HG02623 (cell line): ENCODE measurements around the gene TUBA1A.
"Not testable (repeated sequence)": the region's sequence is repeated elsewhere in the genome, so short reads cannot be mapped to it uniquely, and the experiment has no call there.

Experiments used
- ATAC-seq: cut with Tn5 transposase; IDR thresholded peaks from one replicate; pipeline ENCODE4 v1.9.1; 2021; ENCODE audit warnings: moderate library complexity; ENCODE audit not compliant: unreplicated experiment

TUBA1A gene

DNA sequence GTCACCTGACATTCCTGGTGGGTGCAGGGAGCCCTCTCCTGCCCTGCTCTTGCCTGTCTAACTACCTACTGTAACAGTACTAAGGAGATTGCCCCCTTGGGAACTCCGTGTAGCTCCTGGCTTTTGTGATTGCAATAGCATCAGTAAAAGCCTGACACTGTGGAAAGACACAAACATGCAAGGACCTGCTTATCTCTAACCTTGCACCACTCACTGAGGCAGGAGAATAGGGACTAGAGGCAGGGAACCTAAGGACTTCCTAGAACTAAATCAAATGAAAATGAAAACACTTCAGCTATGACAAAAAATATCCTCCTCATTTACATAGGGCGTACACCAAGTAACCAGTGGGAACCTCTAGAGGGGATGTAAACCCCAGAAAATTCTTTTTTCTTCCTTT is 28.5 kb downstream of the TUBA1A start:
- no peak for ATAC-seq

DNA sequence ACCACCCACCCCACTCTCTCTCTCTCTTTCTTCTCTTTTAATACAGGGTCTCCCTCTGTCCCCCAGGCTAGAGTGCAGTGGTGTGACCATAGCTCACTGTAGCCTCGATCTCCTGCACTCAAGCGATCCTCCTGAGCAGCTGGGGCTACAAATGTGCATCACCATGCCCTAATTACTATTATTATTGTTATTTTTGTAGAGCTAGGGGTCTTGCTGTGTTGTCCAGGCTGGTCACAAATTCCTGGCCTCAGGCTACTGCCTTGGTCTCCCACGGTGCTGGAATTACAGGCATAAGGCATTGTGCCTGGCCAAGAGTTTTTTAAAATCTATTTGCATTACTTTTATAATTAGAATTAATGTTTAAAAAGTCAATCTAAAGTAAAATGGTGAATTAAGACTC is 34.7 kb downstream of the TUBA1A start:
- ATAC-seq, result no peak

DNA sequence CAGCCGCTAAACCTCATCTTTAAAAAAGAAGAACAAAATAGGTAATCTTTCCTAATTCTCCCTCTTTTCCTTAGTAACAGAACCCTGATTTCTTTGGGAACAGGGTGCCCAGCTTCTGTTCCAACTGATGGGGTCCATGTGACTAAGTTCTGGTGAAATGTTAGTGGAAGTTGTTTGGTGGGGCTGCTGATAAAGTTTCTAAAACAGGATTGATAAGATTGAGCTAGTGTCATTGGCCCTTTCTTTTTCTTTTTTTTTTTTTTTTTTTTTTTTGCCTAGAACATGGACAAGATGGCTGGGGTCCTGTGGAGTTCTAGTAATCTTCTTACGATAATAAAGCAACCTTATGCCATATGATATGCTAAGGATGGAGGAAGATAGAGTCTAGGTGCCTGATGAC is 41.5 kb downstream of the TUBA1A start:
- no peak for ATAC-seq

DNA sequence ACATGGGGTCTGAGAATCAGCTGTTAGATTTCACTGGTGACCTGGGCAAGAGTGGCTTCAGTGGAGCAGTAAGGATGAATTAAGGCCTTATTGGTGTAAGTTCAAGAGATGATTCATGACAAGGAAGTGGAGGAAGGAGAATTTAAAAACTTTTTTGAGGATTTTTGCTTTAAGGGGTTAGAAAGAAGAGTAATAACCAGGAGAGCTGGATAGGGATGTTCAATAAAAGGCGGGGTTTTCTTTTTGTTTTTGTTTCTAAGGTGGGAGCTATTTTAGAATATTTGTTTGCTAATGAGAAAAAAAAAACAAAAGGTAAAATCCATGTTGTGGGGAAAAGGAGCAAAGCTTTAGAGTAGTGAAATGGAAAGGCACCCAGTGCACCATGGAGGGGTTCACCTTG is 42.5 kb downstream of the TUBA1A start:
- ATAC-seq, result no peak

DNA sequence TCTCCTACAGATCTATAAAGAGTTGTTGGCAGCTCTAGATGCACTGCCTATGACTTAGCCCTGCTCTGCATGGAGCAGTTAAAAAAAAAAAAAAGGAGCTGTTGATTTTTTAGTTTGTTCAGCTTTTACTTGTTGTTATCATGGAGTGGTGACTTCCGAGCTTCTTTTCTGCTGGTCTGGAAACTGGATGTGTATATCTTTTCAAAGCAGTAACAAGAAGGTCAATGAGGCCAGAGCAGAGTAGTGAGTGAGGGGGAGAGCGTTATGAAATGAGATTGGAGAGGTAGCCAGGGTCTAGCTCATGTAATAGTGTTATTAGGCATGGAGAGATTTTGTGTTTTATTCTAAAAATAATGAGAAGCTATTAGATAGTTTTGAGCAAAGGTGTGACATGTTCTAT is 44.5 kb downstream of the TUBA1A start:
- no peak for ATAC-seq

DNA sequence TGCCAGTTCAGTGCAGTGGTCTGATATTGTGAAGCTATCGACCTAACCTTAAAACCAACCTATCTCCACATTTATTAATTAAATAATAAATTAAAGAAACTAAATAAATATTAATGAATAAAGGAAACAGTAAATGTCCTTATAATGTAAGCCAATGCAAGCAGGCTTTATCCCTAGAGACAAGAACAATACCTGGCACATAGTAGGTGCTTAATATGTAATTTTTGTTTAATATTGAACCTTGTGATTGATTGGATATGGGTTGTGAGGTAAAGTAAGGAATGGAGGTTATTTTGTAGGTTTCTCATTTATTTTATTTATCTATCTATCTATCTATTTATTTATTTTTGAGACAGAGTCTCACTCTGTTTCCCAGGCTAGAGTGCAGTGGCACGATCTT is 49.9 kb downstream of the TUBA1A start:
- ATAC-seq, result no peak

DNA sequence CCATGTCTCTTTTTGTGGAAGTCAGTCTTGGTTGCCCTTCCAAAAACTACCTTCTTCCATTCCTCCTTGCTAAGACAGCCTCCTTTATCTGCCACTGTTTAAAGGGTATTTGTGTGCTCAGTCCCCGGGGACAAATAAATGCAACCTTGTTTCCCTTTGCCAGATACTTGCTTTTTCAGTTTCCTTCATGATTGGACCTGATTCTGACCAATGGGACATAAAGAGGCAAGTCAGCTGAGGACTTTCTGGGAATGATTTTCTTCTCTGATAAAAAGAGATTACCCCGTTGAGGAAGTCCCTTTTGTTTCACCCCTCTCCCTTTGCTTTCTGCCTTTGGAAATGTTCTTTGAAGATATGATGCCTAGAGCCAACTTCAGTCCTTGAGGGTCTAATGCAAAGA is 50.3 kb downstream of the TUBA1A start:
- no peak for ATAC-seq

DNA sequence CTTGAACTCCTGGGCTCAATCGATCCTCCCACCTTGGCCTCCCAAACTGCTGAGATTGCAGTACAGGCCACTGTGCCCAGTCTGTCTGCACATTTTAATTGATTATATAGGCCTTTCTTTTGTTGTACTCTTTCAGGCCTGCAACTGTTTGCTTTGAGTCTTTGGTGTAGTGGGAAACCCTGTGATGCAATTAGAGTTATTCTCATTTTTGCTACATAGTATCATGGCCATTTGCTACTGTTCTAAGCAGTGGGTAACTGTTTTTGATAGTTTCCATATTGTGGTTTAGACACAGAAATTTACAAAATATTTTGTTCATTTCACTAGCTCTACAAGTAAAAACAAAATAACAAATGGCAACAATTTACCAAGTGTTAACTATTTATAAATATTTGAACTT is 51.4 kb downstream of the TUBA1A start:
- no peak for ATAC-seq

DNA sequence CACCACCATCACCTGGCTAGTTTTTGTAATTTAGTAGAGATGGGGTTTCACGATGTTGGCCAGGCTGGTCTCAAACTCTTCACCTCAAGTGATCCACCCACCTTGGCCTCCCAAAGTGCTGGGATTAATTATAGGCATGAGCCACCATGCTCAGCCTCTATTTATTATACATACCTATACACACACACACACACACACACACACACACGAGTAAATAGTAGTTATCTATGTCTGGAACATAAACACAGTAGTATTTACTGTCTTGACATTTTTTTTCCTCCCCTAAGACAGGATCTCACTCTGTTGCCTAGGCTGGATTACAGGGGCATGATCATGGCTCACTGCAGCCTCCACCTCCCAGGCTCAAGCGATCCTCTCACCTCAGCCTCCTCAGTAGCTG is 51.9 kb downstream of the TUBA1A start:
- not testable (repeated sequence) for ATAC-seq
